Peyer's patch (tissue), 4 donors: ENCODE data around the gene DEFB131B.

Experiments
- CTCF ChIP-seq, 6 experiments: fragments of 450-650 bp in 4 of 6; fragments of 200-600 bp in 2 of 6; sonication (generic) in 1 of 6; IDR thresholded peaks; one replicate each; pipeline ENCODE4 v1.5.1; 2017 to 2019; ENCODE audit warnings: antibody characterized with exemption in 6 of 6, mild to moderate bottlenecking in 3 of 6, moderate library complexity in 1 of 6
- POLR2A ChIP-seq, 2 donors: fragments of 450-650 bp; IDR thresholded peaks; one replicate each; pipeline ENCODE4 v1.5.1; 2017; ENCODE audit warnings: antibody characterized with exemption in 2 of 2, mild to moderate bottlenecking in 2 of 2, moderate library complexity in 2 of 2

GRCh38 chr11:71917646-71918140, 39.4 kb downstream of the DEFB131B start:
- TF ChIP-seq CTCF (IDR thresholded peaks at IDR 0.05), result no peak
- no peak for TF ChIP-seq POLR2A (IDR thresholded peaks at IDR 0.05)
